Esophagus squamous epithelium (tissue), 5 donors: ENCODE data around the gene BTNL2. TPM values are rescaled to one million over a fixed set of nuclear protein-coding genes. Genes with fewer than 3 reads are reported as not detected.

Experiments
- DNase-seq: peaks from one replicate; lab custom pipeline; 2025; lab: John Stamatoyannopoulos, UW
- H3K27ac ChIP-seq, 4 donors: fragments of 200-600 bp; sonication (generic); one replicate each; pipeline ENCODE4 v1.5.1; 2016 to 2019; ENCODE audit warnings: mild to moderate bottlenecking in 1 of 4
- H3K27me3 ChIP-seq, 4 donors: fragments of 200-600 bp; sonication (generic); 1 replicate in 3 of 4; 2 replicates in 1 of 4; pipeline versions ENCODE4 v1.5.1 to v1.6.0; 2017 to 2021; ENCODE audit warnings: antibody characterized with exemption in 1 of 4
- H3K36me3 ChIP-seq, 3 donors: fragments of 200-600 bp; sonication (generic); one replicate each; pipeline ENCODE4 v1.5.1; 2016 to 2019
- H3K4me1 ChIP-seq, 3 donors: fragments of 200-600 bp; sonication (generic); one replicate each; pipeline ENCODE4 v1.5.1; 2017 to 2019
- H3K4me3 ChIP-seq, 4 donors: fragments of 200-600 bp; sonication (generic); 1 replicate in 3 of 4; 2 replicates in 1 of 4; pipeline ENCODE4 v1.5.1; 2016 to 2019; ENCODE audit warnings: mild to moderate bottlenecking in 2 of 4, moderate library complexity in 1 of 4
- H3K9me3 ChIP-seq, 3 donors: fragments of 200-600 bp; sonication (generic); one replicate each; pipeline ENCODE4 v1.5.1; 2016 to 2019
- POLR2A ChIP-seq, 4 donors: fragments of 450-650 bp; IDR thresholded peaks; one replicate each; pipeline ENCODE4 v1.6.1; 2017; ENCODE audit warnings: antibody characterized with exemption in 4 of 4, mild to moderate bottlenecking in 4 of 4, moderate library complexity in 3 of 4
- WGBS, 2 donors: methylation state at CpG; one replicate each; pipeline ENCODE4 v1.1.5; 2018; 5-methylcytosine and 5-hydroxymethylcytosine counted together
- intact Hi-C: fragments of 100-400 bp; cut with DNase I; formaldehyde crosslinking; loops from one replicate; pipeline ENCODE4 v1.15.0; 2022
- total RNA-seq, 4 donors: library from RNA; depleted of rRNA; stranded (reverse); fragments of >200 nt; gene quantifications; one replicate each; pipeline ENCODE4 v1.1.0, GENCODE V29; 2016
- TF ChIP-seq, protein P1 (sequence below), 6 experiments: fragments of 450-650 bp in 4 of 6; fragments of 200-600 bp in 2 of 6; sonication (generic) in 2 of 6; IDR thresholded peaks; one replicate each; pipeline ENCODE4 v1.5.1; 2016 to 2019; ENCODE audit warnings: antibody characterized with exemption in 6 of 6, mild to moderate bottlenecking in 4 of 6, moderate library complexity in 4 of 6
- donor health status: DM: yes; HTN: yes; CAD: no.

The BTNL2 gene
- total RNA-seq, 4 donors from 2014 or later, result not detected

GRCh38 chr6:32427934-32428474, 21.0 kb upstream of the BTNL2 start:
- 78 to 84% methylated on average over 4 of the region's 4 CpGs for WGBS, 2 donors
- Histone ChIP-seq H3K9me3 (no peaks in the 10 kb centered on the region), H3K27ac (no peak overlapping the region), H3K36me3 (no peaks in the 10 kb centered on the region), H3K4me1 (peaks cover 0 to 3% (median 0%) of the 10 kb centered on the region in 3 donors), H3K27me3 (peaks cover 0 to 19% (median 0%) of the 10 kb centered on the region in 4 donors), H3K4me3 (no peak overlapping the region)
- no peak for DNase-seq
- TF ChIP-seq, protein P1, sequence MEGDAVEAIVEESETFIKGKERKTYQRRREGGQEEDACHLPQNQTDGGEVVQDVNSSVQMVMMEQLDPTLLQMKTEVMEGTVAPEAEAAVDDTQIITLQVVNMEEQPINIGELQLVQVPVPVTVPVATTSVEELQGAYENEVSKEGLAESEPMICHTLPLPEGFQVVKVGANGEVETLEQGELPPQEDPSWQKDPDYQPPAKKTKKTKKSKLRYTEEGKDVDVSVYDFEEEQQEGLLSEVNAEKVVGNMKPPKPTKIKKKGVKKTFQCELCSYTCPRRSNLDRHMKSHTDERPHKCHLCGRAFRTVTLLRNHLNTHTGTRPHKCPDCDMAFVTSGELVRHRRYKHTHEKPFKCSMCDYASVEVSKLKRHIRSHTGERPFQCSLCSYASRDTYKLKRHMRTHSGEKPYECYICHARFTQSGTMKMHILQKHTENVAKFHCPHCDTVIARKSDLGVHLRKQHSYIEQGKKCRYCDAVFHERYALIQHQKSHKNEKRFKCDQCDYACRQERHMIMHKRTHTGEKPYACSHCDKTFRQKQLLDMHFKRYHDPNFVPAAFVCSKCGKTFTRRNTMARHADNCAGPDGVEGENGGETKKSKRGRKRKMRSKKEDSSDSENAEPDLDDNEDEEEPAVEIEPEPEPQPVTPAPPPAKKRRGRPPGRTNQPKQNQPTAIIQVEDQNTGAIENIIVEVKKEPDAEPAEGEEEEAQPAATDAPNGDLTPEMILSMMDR (IDR thresholded peaks at IDR 0.05), result no peak
- no peak for TF ChIP-seq POLR2A (IDR thresholded peaks at IDR 0.05)
- intact Hi-C loops, result no loop called here

GRCh38 chr6:32427218-32427617, 20.2 kb upstream of the BTNL2 start:
- DNase-seq, result no peak
- TF ChIP-seq POLR2A (IDR thresholded peaks at IDR 0.05), result no peak
- TF ChIP-seq, protein P1 (IDR thresholded peaks at IDR 0.05), result no peak
- no peaks in the 10 kb centered on the region for H3K9me3 ChIP-seq
- intact Hi-C loops, result no loop called here
- H3K4me3 ChIP-seq, result no peak overlapping the region
- WGBS, 2 donors, result 25 to 30% methylated on average over 1 of the region's 1 CpG
- peaks cover 0 to 3% (median 0%) of the 10 kb centered on the region in 3 donors for H3K4me1 ChIP-seq
- no peaks in the 10 kb centered on the region for H3K36me3 ChIP-seq
- peaks cover 0 to 19% (median 0%) of the 10 kb centered on the region in 4 donors for H3K27me3 ChIP-seq
- H3K27ac ChIP-seq, result no peak overlapping the region

- Histone ChIP-seq H3K36me3 (no peaks in the 10 kb centered on the region), H3K9me3 (no peaks in the 10 kb centered on the region), H3K27ac (no peak overlapping the region), H3K27me3 (peaks cover 0 to 22% (median 0%) of the 10 kb centered on the region in 4 donors), H3K4me1 (peaks cover 0 to 3% (median 0%) of the 10 kb centered on the region in 3 donors), H3K4me3 (no peak overlapping the region)
- WGBS, 2 donors, result 66 to 69% methylated on average over 3 to 4 of the region's 4 CpGs
- intact Hi-C loops, result no loop called here
- no peak for TF ChIP-seq POLR2A (IDR thresholded peaks at IDR 0.05)
- TF ChIP-seq, protein P1 (IDR thresholded peaks at IDR 0.05), result no peak
- DNase-seq, result no peak
Measured at GRCh38 chr6:32426338-32426737, 19.4 kb upstream of the BTNL2 start.

DNA sequence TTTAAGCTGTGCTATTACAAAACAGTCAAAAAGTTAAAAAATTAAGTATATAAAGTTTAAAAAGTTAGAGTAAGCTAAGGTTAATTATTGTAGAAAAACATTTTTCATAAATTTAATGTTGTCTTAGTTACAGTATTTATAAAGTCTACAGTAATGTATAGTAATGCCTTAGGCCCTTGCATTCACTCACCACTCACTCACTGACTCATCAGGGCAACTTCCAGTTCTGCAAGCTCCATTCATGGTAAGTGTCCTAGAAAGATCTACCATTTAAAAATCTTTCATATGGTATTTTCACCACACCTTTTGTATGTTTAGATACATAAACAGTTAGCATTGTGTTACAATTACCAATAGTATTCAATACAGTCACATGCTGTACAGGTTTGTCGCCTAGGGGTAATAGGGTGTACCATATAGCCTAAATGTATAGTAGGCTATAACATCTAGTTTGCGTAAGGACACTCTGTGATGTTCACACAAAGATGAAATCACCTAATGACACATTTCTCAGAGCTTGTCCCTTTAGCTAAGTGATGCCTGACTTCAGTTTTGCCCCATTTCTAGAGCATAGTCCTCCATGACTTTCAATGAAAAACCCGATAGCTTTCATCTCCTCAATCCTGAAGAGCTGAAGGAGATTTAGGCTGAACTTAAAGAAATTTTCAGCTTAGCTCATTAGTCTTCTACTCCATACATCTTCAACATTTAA, 17.8 kb upstream of the BTNL2 start:
- intact Hi-C loops, result no loop called here
- no peak for TF ChIP-seq POLR2A (IDR thresholded peaks at IDR 0.05)
- TF ChIP-seq, protein P1 (IDR thresholded peaks at IDR 0.05), result no peak
- Histone ChIP-seq H3K9me3 (no peaks in the 10 kb centered on the region), H3K27me3 (peaks cover 0 to 27% (median 0%) of the 10 kb centered on the region in 4 donors), H3K36me3 (no peaks in the 10 kb centered on the region), H3K4me1 (peaks cover 0 to 3% (median 0%) of the 10 kb centered on the region in 3 donors), H3K27ac (no peak overlapping the region), H3K4me3 (no peak overlapping the region)
- no peak for DNase-seq
- WGBS, 2 donors, result 88 to 94% methylated on average over 3 of the region's 3 CpGs

DNA sequence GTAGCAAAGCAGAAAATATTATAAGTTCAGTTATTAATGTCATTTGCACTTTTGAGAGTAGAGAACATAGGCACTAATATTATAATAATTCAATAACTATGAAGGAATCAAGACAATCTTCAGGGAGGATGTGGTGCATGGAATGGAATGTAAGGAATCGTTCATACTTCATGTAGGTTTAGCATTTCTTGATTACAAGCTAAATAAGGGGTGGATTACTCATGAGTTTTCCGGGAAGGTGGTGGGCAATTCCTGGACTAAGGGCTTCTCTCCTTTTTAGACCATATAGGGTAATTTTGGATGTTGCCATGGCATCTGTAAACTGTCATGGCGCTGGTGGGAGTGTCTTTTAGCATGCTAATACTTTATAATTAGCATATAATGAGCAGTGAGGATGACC, 9.1 kb upstream of the BTNL2 start:
- Histone ChIP-seq H3K27me3 (peaks cover 0 to 89% (median 0%) of the 10 kb centered on the region in 4 donors), H3K4me1 (peaks cover 0 to 8% (median 0%) of the 10 kb centered on the region in 3 donors), H3K36me3 (no peaks in the 10 kb centered on the region), H3K9me3 (no peaks in the 10 kb centered on the region), H3K27ac (no peak overlapping the region), H3K4me3 (no peak overlapping the region)
- TF ChIP-seq, protein P1 (IDR thresholded peaks at IDR 0.05), result no peak
- DNase-seq, result no peak
- intact Hi-C loops, result no loop called here
- 81 to 82% methylated on average over 3 of the region's 3 CpGs for WGBS, 2 donors
